Stimulated activated CD4-positive, alpha-beta T cell treated with anti-CD3 and anti-CD28 coated beads, Interleukin-15, amount 100 ng/mL, for 48 hours (primary cell): ENCODE measurements around the gene RASL11B.

Source experiments
- DNase-seq, 2 donors: peaks; one replicate each; pipeline ENCODE4 v3.0.0-alpha.2; 2020; ENCODE audit warnings: low read depth in 2 of 2

The RASL11B gene

DNA sequence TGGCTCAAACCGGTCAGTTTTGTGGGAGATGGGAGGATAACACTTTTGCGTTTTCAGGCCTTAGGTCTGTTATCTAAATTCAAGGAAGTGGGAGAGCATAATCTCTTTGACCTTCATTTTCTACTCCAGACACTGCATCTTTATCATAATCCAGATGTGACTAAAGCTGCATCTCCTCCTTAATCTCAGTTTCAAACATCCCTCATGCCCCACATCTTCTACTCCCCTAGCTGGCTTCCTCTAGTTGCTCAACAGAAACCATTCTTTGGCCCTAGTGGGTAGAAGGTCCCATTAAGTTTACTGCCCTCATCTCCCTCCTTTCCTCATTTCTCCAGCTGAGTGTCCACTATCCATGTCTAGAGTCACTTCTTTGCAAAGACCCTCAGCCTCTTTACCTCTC lies 18.8 kb upstream of the RASL11B start:
- no peak for DNase-seq

DNA sequence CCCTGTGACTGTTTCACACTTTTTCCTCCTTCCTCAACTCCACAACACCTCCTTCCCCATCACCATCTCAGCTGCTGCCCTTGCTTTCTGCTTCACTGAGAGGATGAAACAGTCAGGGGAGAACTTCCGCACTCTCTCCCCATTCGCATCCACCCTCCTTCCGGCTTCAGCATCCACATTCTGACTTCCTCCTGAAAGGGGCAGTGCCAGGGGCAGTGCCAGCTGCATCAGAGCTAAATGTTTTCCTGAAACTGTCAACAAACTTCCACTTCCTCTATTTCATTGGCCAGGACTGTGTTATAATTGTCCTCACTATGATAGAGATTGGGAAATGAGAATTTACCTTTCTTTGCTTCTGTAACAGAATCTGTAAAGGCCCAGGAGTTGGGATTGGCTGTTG lies 18.2 kb upstream of the RASL11B start:
- DNase-seq = no peak

DNA sequence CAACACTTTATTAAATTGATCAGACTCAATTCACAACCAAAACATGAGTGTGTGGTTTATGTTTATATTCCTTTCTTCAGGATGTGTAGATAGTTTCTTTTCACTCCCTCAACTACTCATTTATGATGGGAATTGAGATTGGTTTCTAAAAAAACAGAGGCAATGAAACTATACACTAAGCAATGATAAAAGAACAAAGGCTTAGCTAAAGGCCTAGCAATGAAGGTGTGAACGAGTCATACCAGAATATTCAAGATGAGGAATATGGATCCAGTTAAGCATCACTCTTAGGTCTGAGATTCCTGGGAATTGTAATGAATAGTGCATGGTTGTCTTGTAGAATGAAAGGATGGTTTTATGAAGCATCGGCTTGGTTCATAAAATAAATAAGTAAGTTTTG lies 17.5 kb upstream of the RASL11B start:
- no peak for DNase-seq

DNA sequence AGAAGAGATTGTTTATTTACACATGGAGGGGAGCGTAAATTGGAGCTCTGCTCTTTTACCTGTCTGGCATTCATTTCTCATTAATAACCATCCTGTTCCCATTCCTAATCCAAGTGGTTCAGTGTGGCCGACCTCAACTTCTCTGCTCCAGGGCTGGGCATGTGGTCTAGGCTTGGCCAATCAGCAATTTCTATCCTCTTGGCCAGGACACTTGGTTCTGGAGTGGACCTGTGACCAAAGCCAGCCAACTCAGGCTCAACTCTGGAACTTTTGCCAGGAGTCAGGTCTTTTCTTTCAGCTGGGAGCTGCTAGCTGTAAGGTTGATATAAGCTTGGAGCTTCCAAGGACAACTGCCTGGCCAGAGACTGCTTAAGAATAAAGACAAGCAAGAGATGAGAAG lies 15.6 kb upstream of the RASL11B start:
- DNase-seq = no peak

DNA sequence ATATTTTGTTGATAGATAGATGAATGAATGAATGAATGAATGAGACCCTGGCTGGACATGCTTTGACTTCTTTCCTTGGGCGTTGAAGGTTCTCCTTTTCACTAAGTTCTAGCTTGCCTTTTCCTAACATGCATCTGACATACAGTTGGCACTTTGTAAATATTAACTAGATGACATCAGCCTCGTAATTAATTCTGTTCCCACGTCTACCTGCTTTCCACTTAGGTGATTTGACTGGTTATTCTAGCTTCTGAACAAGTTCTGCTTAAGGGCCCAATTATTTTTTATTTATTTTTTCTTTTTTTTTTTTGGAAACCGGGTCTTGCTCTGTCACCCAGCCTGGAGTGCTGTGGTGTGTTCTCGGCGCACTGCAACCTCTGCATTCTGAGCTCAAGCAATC lies 13.9 kb upstream of the RASL11B start:
- DNase-seq = no peak

DNA sequence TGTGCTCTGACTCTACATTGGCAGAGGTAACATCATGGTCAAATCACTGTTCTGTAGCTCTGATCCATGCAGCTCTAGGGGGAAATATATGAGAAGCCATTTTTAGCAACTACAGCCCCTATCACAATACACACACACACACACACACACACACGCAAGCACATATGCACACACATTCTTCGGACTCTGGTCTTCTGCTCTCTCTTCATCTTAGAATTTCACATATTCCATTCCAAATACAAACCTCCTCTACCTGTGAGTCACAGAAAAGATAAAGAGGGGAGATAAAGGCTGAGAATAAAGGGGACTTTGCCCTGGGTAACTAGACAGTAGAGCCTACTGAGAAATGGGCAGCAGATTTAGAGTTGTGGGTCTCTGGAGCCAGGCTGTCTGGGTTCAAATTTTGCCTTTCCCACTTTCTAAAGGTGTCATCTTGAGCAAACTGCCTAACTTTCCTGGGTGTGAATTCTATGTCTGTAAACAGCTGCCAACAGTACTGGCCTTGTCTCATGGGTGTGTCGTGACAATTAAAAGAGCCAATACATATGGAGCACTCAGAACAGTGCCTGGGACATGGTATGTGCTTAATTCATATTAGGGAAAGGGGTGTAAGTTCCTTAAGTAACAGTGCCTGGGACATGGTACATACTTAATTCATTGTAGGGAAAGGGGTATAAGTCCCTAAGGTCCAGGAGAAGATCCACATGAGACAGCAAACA lies 11.6 kb upstream of the RASL11B start:
- no peak for DNase-seq

DNA sequence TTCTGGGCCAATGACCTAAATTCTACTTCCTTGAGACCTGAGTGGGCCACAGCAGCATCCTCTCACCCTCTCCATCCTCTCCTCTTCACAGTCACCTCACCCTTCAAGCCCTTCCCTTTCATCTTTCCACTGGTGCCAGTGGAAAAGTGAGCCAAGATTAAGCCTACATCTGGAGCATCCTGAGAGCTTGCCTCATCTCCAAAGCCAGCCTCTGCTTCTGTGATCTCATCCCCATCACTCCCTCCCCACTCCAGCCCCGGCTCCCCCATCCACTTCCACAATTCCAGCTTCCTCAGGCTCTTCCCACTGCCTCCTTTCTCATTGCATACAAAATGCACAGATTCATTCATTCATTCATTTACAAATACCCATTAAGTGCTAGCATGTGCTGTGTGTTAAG lies 10.1 kb upstream of the RASL11B start:
- no peak for DNase-seq

DNA sequence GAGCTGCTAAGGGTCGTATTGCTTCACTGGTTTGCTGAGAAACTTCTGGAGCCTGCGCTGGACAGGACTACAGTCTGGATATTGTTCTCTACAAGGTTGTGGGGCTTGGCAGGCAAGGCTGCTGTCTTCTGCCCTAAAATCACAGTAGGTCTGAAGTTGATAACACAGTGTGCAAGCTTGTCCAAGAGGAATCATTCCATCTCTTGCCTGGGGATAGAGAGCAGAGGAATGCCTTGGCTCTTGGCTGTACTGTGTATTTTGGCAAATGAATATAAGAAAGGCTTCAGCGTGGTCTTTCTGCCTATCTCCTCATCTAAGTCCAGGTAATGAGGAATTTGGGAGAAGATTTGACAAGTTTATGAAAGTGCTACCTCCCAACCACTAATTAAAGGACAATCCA lies 9.4 kb upstream of the RASL11B start:
- DNase-seq = no peak

DNA sequence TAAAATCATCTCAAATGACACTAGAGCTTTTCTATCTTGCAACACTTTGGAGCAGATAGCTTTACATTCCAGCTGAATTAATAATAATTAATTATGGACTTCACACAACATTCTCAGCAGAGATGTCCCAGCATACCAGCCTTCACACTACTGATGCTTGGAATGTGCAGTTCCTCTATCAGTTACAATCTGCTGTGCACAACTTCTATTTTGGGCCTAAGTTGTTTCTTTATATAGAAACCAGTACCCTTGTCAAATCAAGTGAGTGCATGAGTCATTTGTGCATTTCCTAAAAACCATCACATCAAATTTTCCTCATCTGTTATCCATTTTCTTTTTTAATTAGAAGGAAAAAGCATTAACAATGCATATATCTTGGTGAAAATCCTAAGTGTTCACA lies 8.8 kb upstream of the RASL11B start:
- DNase-seq = no peak

DNA sequence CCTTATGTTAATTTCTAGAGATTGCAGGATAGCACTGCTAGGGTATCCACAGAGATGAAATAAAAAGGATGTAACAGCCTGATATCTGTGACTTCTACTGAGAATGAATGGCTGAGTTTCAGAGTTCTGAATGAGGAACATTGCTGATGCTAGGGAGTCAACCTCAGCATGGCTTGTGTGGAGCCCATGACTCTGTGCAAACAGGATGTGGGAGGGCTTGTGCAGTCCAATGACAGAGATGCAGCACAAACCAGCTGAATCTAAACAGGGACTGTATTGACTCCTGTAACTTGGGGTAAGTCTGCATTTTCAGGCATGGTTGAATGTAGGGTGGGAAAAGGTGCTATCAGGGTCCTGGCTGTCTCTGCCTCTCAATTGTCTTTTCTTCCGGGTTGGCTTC lies 5.3 kb upstream of the RASL11B start:
- DNase-seq = no peak

DNA sequence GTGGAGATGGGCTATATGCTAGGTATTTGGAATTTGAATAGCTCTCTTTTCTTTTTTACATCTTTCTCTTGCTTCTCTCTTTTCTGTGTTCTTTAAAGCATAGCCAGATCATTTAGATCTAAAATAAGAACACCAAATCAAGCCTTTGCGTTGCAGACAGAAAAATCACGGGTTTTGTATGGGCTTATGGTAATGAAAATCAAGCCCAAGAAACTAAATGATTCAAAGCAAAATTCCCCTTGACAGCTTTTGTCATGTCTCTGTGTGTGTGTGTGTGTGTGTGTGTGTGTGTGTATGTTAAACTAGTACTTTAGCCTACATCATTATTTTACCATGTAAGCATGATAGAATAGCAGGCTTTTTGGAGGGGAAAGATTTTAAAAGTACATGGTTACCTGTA lies 1.8 kb upstream of the RASL11B start:
- DNase-seq = no peak

DNA sequence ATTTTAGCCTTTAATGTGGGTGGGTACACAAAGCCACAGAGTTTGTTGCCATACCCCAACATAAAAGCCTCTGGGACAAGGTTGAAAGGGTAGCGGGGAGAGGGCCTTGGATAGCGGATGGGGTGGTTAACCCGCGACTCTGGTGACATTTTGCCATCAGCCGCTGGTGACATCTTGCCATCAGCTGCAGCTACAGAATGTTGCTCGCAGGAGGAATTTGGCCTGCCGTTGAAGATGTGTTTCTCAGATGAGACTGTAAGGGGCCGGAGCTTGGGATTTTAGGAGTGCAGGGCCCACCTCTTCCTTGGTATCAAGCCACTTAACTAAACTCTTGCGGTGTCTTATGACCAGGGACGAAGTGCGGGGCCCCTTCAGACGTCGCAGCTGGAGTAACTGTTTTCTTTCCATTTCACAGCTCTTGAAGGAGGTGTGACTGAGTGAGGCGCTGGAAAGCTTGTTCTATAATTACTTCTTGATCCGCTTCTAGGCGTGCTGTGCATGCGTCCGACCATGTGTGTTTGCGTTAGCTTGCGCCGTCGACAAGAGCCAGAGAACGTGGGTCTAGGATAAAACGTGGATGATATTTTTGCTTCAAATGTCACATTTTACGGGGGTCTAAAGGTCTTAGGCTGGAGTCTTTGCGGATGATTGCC lies 820 bp upstream of the RASL11B start:
- DNase-seq = no peak

DNA sequence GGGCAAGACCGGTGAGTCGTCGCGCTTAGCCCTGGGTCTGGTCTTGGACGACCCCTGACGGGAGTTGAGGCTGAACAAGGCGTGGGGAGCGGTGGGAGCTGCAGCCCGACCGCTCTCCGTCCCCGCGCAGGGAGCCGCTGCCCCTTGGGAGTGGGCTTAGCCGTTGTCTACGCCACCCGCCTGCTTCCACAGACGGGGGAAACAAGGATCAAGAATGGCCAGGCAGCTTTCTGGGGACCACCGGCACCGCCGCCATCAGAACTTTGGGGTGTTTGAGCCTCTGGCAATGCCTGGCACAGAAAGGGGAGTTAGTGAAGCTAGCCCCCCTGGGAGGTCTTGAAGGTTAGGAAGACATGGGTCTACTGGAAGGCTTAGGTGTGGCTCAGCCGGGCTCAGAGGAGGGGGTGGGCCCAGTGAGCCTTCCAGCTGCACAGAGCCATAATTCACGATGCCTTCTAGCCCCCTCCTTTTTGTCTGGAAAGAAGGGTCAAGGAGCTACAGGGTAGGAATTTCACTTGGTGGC lies 583 bp downstream of the RASL11B start:
- DNase-seq = no peak

DNA sequence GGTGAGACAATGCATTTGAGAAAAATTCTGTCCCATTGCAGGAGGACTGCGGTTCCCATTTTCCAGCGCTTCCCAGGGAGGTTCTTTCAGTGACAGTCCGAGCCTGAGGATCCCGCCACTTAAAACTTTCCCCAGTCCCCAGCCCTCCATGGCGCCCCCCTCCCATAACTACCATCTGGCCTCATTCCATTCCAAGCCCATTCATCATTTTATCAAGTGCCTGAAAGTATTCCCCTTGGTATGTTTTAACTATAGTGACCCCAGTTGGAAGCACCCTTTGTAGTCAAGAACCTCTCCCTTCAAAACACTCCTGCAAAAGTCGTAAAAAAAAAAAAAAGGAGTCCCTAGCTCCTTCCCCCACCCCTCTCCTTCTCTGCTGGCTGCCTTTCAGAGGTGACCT lies 1.2 kb downstream of the RASL11B start:
- no peak for DNase-seq

DNA sequence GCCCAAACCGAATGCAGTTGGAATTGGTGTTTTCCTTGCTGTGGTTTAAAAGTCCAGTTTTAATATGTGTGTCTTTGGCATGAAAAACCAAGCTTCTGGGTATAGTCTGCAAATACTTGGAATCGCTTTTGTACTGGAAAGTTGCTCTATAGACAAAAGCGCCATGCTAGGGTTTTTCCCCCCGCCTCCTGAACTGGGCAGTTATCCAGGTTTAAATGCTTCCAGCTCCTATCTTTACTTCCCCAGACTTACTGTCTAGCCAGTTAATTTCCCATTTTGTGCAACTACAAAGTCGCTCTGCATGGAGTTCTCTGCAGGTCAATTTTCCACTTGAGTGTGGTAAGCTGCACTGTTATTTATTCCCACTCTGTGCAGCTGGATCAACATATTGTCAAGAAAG lies 2.7 kb downstream of the RASL11B start:
- no peak for DNase-seq

DNA sequence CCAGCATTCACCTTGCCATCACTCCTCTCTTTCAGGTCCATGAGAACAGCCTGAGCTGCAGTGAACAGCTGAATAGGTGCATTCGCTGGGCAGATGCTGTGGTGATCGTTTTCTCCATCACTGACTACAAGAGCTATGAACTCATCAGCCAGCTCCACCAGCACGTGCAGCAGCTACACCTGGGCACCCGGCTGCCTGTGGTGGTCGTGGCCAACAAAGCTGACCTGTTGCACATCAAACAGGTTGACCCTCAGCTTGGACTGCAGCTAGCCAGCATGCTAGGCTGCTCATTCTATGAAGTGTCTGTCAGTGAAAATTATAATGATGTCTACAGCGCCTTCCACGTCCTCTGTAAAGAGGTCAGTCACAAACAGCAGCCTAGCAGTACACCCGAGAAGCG lies 3.2 kb downstream of the RASL11B start:
- no peak for DNase-seq

DNA sequence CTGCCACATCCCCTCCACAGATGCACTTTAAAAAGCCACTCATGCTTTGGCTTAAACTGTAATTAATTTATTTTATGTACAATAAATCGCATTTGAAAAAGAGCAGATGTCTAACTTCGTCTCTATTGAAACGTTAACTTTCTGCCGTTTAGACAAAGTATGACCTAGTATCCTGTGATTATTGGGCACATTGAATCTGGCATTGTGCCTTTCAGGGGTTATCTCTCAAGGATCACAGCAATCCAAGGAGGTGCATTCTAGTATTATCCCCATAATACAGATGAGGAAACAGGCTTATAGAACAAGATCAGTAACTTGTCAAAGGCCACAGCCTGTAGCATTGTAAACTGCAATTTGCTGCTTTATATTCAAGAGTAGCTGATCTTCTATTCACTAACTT lies 4.6 kb downstream of the RASL11B start:
- no peak for DNase-seq

DNA sequence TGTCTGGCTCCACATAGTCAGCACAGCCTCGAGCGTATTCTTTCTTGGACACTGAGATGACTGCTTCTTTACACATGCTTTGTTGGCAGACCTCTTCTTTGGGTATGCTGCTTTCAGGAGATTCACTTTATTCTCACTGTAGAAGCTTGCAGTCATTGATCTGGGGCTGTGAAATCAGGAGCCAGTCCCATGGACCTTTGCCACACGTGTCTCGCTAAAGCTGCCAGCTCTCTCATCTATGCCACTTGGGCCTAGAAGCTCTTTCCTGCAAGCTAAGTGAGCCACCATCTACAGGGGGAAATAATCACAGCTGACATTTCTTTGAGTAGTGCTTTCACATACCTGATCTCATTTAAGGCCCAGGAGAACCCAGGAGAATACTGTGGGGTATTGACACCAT lies 5.0 kb downstream of the RASL11B start:
- DNase-seq = no peak

DNA sequence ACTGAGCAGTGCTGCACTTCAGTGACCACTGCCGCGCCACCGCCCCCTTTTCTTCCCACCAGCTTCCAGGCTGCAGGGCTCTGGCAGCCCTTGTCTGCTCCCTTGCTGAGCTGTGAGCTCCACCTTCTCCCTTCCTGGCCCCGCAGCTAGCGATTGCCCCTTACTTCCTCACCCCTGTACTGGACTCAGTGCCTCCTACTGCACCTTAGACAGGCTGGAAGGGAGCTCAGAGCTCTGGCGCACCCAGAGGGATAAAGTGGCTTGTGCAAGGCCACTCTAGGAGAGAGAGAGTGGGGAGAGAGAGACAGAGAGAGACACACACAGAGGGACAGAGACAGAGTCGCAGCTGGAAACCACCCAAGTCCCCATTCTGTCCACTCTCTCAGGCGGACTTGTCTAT lies 6.0 kb downstream of the RASL11B start:
- DNase-seq = no peak

DNA sequence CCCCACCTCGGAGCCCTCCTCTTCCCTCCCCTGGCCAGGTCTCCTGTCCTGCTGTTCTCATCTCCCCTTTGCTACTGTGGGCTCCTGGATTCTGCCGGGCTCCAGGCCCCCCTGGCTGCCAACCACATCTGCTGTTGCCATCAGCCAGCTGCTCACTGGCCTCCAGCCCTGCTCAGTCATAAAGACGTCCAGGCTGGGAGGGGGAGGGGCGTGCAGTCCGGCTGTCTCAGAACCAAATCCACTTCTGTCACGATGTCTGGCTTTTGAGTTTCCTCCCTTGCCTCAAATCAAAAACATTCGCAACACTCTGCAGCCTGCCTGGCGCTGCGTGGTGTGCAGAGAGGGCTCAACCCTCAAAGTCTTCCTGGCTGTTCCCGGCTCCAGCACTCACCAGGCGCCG lies 7.1 kb downstream of the RASL11B start:
- DNase-seq = no peak

DNA sequence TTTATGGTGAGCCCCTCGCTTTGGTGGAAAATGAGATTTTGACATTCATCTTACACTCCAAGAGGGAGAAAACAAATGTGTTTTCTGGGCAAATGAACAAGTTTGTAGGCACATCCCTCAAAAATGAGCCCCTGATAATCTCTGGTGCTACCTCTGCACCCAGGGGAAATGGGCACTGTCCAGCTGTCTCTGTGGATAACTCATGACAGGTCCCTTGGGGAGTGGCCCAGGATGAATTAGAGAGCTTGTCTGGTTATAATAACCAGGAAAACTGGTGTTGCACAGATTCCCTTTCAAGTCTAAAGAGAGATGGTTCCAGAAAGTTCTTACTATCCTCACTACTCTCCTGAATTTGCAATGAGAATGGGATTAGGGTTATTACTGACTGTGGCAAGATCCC lies 7.5 kb downstream of the RASL11B start:
- DNase-seq = no peak

DNA sequence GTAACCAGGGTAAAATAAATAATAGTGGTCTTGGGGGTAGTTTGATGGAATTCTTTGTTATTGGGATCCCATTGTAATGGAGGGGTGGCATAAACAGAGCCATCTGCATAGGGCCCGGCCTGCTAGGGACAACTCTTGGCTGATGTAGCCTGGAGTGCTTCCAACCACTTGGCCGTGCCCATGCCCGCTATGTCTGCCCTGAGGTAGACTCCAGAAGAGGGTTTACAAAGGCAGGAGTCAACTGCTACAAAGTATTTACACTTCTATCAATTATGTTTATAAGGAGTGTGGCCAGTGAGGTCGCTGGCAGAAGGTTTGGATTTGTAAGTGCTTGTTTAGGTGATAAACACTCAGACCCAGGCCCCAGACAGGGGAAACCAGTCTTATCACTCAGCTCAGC lies 8.1 kb downstream of the RASL11B start:
- DNase-seq = no peak

DNA sequence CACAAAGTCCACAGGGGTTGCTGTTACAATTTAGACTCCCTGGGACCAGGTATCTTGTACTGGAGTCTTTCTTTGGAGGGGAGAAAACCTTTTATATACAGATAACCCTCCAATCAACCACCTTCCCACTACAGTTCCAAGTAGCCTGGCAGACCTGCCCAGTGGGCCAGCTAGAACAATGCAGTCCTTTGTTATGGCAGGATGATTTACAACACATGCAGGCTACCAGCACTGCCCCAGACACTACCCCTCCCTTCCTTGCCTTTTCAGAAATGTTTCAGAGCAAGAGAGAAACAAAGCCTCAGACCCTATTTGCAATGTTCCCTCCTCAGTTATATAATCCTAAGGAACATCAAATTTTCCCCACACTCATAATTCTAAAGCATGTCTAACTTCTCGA lies 11.1 kb downstream of the RASL11B start:
- DNase-seq = no peak

DNA sequence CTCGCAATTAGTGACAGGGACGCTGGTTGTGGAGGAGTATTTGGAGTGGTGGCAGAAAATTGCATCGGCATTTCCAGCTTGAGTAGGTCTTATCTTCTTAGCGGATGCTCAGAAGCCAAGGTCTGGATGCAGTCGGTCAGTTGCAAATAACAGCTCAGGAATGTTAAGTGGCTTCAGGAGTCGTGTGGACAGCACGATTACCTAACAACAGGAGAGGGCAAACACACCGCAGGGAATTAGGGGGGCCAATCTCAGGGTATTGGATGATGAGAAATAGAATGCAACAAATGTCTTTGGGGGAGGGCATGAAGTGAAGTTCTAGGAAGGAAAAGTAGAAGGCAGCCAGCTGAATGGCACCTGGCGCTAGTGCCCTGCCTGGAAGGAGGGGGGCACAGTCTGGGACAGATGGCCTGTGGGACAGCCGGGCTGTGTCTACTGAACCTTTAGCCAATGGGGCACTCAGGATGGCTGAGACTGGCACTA lies 11.8 kb downstream of the RASL11B start:
- no peak for DNase-seq
